ENCODE results near the gene JAK3.

GRCh38 chr19:17803264-17803896 lies 44.4 kb downstream of the JAK3 start:
- TF ChIP-seq REST (IDR thresholded peaks at IDR 0.05; ENCODE audit: low read depth) = no peak
- TF ChIP-seq, protein P1, sequence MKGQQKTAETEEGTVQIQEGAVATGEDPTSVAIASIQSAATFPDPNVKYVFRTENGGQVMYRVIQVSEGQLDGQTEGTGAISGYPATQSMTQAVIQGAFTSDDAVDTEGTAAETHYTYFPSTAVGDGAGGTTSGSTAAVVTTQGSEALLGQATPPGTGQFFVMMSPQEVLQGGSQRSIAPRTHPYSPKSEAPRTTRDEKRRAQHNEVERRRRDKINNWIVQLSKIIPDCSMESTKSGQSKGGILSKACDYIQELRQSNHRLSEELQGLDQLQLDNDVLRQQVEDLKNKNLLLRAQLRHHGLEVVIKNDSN (IDR thresholded peaks at IDR 0.05) = no peak
- TF ChIP-seq CREB1 (IDR thresholded peaks at IDR 0.05; ENCODE audit: low read depth) = no peak
- no peak for TF ChIP-seq YY1 (IDR thresholded peaks at IDR 0.05; ENCODE audit: low read depth)
- TF ChIP-seq EP300 (IDR thresholded peaks at IDR 0.05; ENCODE audit: borderline replicate concordance) = no peak
- TF ChIP-seq CEBPB (IDR thresholded peaks at IDR 0.05) = no peak
- TF ChIP-seq FOXM1 (IDR thresholded peaks at IDR 0.05; ENCODE audit: borderline replicate concordance, low read depth) = no peak
